ENCODE results near the gene PCDHA7. TPM values are rescaled to one million over a fixed set of nuclear protein-coding genes. Genes with fewer than 3 reads are reported as not detected.
A peak's percentile ranks its signal among the peaks of the same experiment; 100 is the strongest.
"Not testable (repeated sequence)": the region's sequence is repeated elsewhere in the genome, so short reads cannot be mapped to it uniquely, and the experiment has no call there.

PCDHA7 gene
- total and polyA plus RNA-seq, 8 donors: 0.10 to 0.87 (median 0.53) TPM

DNA sequence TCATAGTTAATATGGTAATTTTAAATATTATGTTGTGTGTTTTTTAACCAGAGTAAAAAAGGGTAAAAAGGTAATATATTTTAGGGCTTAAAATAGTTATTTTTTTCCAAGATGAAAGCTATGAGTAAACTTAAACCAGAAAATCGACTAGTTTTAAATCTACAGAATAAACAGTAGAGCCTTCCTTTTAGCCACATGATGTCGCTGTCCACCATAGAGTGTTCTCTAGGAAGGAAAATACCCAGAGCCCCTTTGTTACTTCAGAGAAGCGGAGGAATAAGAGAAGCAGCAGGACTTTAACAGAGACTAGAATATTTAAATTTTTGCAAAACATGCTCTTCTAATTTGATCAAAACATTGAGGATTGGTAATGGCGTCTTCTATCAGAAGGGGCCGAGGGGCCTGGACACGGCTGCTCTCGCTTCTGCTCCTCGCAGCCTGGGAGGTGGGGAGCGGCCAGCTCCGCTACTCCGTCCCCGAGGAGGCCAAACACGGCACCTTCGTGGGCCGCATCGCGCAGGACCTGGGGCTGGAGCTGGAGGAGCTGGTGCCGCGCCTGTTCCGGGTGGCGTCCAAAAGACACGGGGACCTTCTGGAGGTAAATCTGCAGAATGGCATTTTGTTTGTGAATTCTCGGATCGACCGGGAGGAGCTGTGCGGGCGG lies 39.3 kb upstream of the PCDHA7 start, which contains the start of gene PCDHA2:
TSS of gene PCDHA2 (plus strand) at position 258 of the 664 bp plus-strand sequence.
- DNase-seq (peak in 1 of 4 donors; percentile 7), ATAC-seq (no peak)
- no peaks in the 10 kb centered on the region for H3K4me1 ChIP-seq
- intact Hi-C loops (cut with DNase I): no loop called here
- no peak within 1 kb of the TSS for H3K27ac ChIP-seq
- no peaks in the 10 kb centered on the region for H3K36me3 ChIP-seq
- peak within 1 kb of the TSS in 1 of 2 donors; percentile 8 for H3K4me3 ChIP-seq
- peaks cover 0 to 66% of the 10 kb centered on the region in 2 donors for H3K27me3 ChIP-seq
- TF ChIP-seq, protein P1, sequence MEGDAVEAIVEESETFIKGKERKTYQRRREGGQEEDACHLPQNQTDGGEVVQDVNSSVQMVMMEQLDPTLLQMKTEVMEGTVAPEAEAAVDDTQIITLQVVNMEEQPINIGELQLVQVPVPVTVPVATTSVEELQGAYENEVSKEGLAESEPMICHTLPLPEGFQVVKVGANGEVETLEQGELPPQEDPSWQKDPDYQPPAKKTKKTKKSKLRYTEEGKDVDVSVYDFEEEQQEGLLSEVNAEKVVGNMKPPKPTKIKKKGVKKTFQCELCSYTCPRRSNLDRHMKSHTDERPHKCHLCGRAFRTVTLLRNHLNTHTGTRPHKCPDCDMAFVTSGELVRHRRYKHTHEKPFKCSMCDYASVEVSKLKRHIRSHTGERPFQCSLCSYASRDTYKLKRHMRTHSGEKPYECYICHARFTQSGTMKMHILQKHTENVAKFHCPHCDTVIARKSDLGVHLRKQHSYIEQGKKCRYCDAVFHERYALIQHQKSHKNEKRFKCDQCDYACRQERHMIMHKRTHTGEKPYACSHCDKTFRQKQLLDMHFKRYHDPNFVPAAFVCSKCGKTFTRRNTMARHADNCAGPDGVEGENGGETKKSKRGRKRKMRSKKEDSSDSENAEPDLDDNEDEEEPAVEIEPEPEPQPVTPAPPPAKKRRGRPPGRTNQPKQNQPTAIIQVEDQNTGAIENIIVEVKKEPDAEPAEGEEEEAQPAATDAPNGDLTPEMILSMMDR (IDR thresholded peaks at IDR 0.05): no peak
- H3K9me3 ChIP-seq: peaks cover 0 to 79% of the 10 kb centered on the region in 2 donors

DNA sequence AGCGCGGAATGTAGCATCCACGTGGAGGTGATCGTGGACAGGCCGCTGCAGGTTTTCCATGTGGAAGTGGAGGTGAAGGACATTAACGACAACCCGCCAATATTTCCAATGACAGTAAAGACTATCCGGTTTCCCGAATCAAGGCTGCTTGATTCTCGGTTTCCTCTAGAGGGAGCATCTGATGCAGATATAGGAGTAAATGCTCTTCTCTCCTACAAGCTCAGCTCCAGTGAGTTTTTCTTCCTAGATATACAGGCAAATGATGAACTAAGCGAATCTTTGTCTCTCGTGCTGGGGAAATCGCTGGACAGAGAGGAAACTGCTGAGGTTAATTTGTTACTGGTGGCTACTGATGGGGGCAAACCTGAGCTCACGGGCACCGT lies 38.8 kb upstream of the PCDHA7 start:
- ATAC-seq: no peak
- Histone ChIP-seq H3K27ac (no peak overlapping the region), H3K4me1 (no peaks in the 10 kb centered on the region), H3K36me3 (no peaks in the 10 kb centered on the region), H3K9me3 (peaks cover 0 to 78% of the 10 kb centered on the region in 2 donors), H3K27me3 (peaks cover 0 to 69% of the 10 kb centered on the region in 2 donors), H3K4me3 (peak overlapping the region in 1 of 2 donors; percentile 8)
- intact Hi-C loops (cut with DNase I): no loop called here
- no peak for DNase-seq
- TF ChIP-seq, protein P1 (IDR thresholded peaks at IDR 0.05): no peak

DNA sequence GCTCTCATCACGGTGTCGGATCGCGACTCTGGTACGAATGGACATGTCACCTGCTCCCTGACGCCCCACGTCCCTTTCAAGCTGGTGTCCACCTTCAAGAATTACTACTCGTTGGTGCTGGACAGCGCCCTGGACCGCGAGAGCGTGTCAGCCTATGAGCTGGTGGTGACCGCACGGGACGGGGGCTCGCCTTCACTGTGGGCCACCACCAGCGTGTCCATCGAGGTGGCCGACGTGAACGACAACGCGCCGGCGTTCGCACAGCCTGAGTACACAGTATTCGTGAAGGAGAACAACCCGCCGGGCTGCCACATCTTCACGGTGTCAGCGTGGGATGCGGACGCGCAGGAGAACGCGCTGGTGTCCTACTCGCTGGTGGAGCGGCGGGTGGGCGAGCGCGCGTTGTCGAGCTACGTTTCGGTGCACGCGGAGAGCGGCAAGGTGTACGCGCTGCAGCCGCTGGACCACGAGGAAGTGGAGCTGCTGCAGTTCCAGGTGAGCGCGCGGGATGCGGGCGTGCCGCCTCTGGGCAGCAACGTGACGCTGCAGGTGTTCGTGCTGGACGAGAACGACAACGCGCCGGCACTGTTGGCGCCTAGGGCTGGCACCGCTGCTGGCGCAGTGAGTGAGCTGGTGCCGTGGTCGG lies 37.9 kb upstream of the PCDHA7 start:
- intact Hi-C loops (cut with DNase I); ATAC-seq; H3K36me3 ChIP-seq; H3K27ac ChIP-seq; H3K4me1 ChIP-seq; H3K4me3 ChIP-seq: not testable (repeated sequence)
- peak in 1 of 4 donors; percentile 77 for DNase-seq
- Histone ChIP-seq H3K27me3 (peaks cover 0 to 73% of the 10 kb centered on the region in 2 donors), H3K9me3 (peaks cover 0 to 75% of the 10 kb centered on the region in 2 donors)

GRCh38 chr5:140796718-140797095 lies 37.4 kb upstream of the PCDHA7 start:
- H3K4me1 ChIP-seq: no peaks in the 10 kb centered on the region
- no peak overlapping the region for H3K27ac ChIP-seq
- intact Hi-C loops (cut with DNase I): no loop called here
- TF ChIP-seq, protein P1 (IDR thresholded peaks at IDR 0.05): no peak
- H3K4me3 ChIP-seq: no peak overlapping the region
- H3K9me3 ChIP-seq: peaks cover 0 to 77% of the 10 kb centered on the region in 2 donors
- no peaks in the 10 kb centered on the region for H3K36me3 ChIP-seq
- H3K27me3 ChIP-seq: peaks cover 0 to 78% of the 10 kb centered on the region in 2 donors
- ATAC-seq: no peak
- DNase-seq: peak in 1 of 4 donors; percentile 77

GRCh38 chr5:140800816-140801493 lies 33.1 kb upstream of the PCDHA7 start, which contains the start of gene PCDHA3:
TSS of gene PCDHA3 (plus strand) at chr5:140801057.
- H3K27me3 ChIP-seq: peaks cover 0 to 69% of the 10 kb centered on the region in 2 donors
- ATAC-seq (no peak), DNase-seq (peak in 3 of 4 donors; percentile 6 to 55 (median 17))
- TF ChIP-seq, protein P1 (IDR thresholded peaks at IDR 0.05): no peak
- intact Hi-C loops (cut with DNase I): no loop called here
- peak within 1 kb of the TSS in 1 of 2 donors; percentile 19 for H3K4me3 ChIP-seq
- H3K27ac ChIP-seq: no peak within 1 kb of the TSS
- peaks cover 0 to 66% of the 10 kb centered on the region in 2 donors for H3K9me3 ChIP-seq
- no peaks in the 10 kb centered on the region for H3K36me3 ChIP-seq
- no peaks in the 10 kb centered on the region for H3K4me1 ChIP-seq

Measured in left lung (tissue), 10 donors.